Adrenal gland (tissue), 12 donors: Measurements from ENCODE around the gene C16orf90. TPM values are rescaled to one million over a fixed set of nuclear protein-coding genes. Genes with fewer than 3 reads are reported as not detected.
A peak's percentile ranks its signal among the peaks of the same experiment; 100 is the strongest.

Experiments used
- DNase-seq, 7 donors: peaks; one replicate each; pipeline ENCODE4 v3.0.0-alpha.2; 2019 to 2020
- H3K27ac ChIP-seq, 5 donors: fragments of 200-600 bp; sonication (generic) in 4 of 5; 1 replicate in 3 of 5; 2 replicates in 2 of 5; pipeline versions ENCODE4 v1.5.1 to v1.8.0; 2016 to 2020; ENCODE audit warnings: mild to moderate bottlenecking in 1 of 5
- H3K27me3 ChIP-seq: fragments of 200-600 bp; 2 replicates; pipeline ENCODE4 v1.8.0; 2021
- H3K36me3 ChIP-seq, 2 donors: fragments of 200-600 bp; replicated peaks in 1 of 2; 1 replicate in 1 of 2; 2 replicates in 1 of 2; pipeline versions ENCODE4 v1.5.1 to v1.8.0; 2018 to 2022
- H3K4me1 ChIP-seq, 2 donors: fragments of 200-600 bp; replicated peaks in 1 of 2; 1 replicate in 1 of 2; 2 replicates in 1 of 2; pipeline versions ENCODE4 v1.5.1 to v1.8.0; 2018 to 2021
- H3K4me3 ChIP-seq, 4 donors: fragments of 200-600 bp; sonication (generic) in 3 of 4; one replicate each; pipeline ENCODE4 v1.5.1; 2016 to 2018
- H3K9me3 ChIP-seq, 3 donors: fragments of 200-600 bp; sonication (generic) in 1 of 3; replicated peaks in 1 of 3; 1 replicate in 2 of 3; 2 replicates in 1 of 3; pipeline versions ENCODE4 v1.5.1 to v1.8.0; 2016 to 2021
- POLR2A ChIP-seq, 2 donors: fragments of 450-650 bp; IDR thresholded peaks; one replicate each; pipeline ENCODE4 v1.6.1; 2017; ENCODE audit warnings: antibody characterized with exemption in 2 of 2, mild to moderate bottlenecking in 2 of 2, moderate library complexity in 1 of 2
- WGBS, 4 donors: extraction: QIAGEN DNeasy Blood & Tissue Kit in 2 of 4; methylation state at CpG; one replicate each; pipeline versions ENCODE4 v1.1.5 to v1.1.7; 2013 to 2017; 5-methylcytosine and 5-hydroxymethylcytosine counted together
- intact Hi-C, 2 donors: fragments of 100-400 bp; cut with DNase I; formaldehyde crosslinking; loops; one replicate each; pipeline versions ENCODE4 v1.14.1 to v1.15.0; 2022 to 2023
- polyA plus RNA-seq, 3 donors: library from polyadenylated mRNA; stranded (reverse); fragments of 200-250 nt in 2 of 3; fragments of 350-450 nt in 1 of 3; fragmentation: Illumina TruSeq in 1 of 3; extraction: RNeasy Lipid Tissue Mini Kit (QIAGEN cat#74804) in 1 of 3; gene quantifications; one replicate each; pipeline ENCODE4 v1.2.3, GENCODE V29; 2013 to 2014
- total RNA-seq, 9 donors: library from RNA; depleted of rRNA in 4 of 9; stranded (reverse); fragments of >200 nt in 4 of 9; fragments of 120-200 nt in 1 of 9; fragmentation: NEBNext Ultra II Directional in 1 of 9; extraction: Animal tissue kit (Norgen Biotek cat#: 25700) in 1 of 9; gene quantifications; one replicate each; pipeline versions ENCODE4 v1.1.0 to v1.2.4, GENCODE V29; 2013 to 2023
- TF ChIP-seq, protein P1 (sequence below), 6 experiments: fragments of 450-650 bp in 4 of 6; fragments of 200-600 bp in 2 of 6; sonication (generic) in 1 of 6; IDR thresholded peaks; 1 replicate in 5 of 6; 2 replicates in 1 of 6; pipeline versions ENCODE4 v1.5.1 to v1.8.0; 2016 to 2021; ENCODE audit warnings: antibody characterized with exemption in 6 of 6, mild to moderate bottlenecking in 2 of 6, moderate library complexity in 1 of 6
- donor health status: healthy with polysubstance abuse.
- donor health status: Bipolar disorder and iron deficiency.
- donor health status: DM: yes; HTN: yes; CAD: no.
- donor health status: DM: no; HTN: no; CAD: no.
- donor health status: DM: no; HTN: no; CAD: no.
- donor health status: DM: yes; HTN: yes; CAD: no.

The C16orf90 gene
- total and polyA plus RNA-seq, 12 donors: not detected

DNA sequence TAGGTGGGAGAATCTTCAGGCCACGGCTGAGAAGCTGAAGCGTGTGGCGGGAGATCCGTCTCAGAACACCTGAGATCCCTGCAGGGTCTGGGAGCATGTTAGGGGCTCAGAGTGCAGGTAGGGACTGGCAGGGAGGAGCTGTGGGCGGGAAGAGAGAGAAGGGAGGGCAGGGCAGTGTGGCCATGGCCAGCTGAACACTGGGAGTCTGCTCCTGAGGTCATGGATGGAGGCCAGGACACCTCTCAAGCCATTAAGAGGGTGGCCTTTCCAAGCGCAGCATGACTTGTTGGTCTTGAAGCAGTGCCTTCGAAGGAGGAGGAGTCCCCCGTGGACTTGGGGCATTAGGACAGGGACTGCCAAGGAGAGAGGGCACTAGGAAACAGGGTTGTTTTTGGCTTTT lies 28.1 kb downstream of the C16orf90 start:
- Histone ChIP-seq H3K4me3 (no peak overlapping the region), H3K27me3 (no peaks in the 10 kb centered on the region), H3K4me1 (peaks cover 0 to 43% of the 10 kb centered on the region in 2 donors), H3K27ac (no peak overlapping the region), H3K36me3 (peaks cover 0 to 7% of the 10 kb centered on the region in 2 donors), H3K9me3 (no peaks in the 10 kb centered on the region)
- TF ChIP-seq, protein P1, sequence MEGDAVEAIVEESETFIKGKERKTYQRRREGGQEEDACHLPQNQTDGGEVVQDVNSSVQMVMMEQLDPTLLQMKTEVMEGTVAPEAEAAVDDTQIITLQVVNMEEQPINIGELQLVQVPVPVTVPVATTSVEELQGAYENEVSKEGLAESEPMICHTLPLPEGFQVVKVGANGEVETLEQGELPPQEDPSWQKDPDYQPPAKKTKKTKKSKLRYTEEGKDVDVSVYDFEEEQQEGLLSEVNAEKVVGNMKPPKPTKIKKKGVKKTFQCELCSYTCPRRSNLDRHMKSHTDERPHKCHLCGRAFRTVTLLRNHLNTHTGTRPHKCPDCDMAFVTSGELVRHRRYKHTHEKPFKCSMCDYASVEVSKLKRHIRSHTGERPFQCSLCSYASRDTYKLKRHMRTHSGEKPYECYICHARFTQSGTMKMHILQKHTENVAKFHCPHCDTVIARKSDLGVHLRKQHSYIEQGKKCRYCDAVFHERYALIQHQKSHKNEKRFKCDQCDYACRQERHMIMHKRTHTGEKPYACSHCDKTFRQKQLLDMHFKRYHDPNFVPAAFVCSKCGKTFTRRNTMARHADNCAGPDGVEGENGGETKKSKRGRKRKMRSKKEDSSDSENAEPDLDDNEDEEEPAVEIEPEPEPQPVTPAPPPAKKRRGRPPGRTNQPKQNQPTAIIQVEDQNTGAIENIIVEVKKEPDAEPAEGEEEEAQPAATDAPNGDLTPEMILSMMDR (IDR thresholded peaks at IDR 0.05): no peak
- TF ChIP-seq POLR2A (IDR thresholded peaks at IDR 0.05): no peak
- intact Hi-C loops: no loop called here
- WGBS, 4 donors: 88 to 92% (median 91%) methylated on average over 8 of the region's 8 CpGs
- DNase-seq: no peak

DNA sequence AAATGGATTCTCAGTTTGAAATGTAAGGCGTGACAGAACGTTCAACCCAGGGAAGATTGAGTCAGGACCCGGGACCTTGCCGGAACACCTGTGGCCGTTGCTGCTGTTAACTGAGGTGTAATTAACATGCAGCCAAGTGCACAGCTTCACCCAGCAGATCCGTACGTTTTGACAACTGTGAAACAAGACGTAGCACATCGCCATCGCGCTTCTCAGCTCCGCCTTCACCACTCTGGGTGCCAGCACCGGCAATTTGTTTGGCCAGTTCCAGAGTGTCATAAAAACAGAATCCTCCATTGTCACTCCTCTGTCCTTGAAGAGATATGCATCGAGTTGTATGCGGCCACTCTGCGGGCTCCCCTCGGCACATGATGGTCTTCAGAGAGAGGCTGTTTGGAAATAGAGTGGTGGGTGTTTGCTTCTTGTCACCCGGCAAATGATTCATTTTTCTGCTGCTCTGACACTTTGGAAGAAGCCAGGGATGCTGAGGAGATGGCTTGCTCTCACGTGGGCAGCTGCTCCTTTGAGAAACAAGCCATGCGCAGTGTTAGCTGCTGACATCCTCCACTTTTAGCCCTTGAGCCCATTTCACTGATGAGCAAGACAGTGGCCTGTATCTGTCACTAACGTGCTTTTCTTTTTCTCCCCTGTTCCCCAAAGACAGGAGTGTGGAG lies 29.2 kb downstream of the C16orf90 start:
- DNase-seq: no peak
- Histone ChIP-seq H3K27me3 (no peaks in the 10 kb centered on the region), H3K27ac (no peak overlapping the region), H3K36me3 (peaks cover 0 to 7% of the 10 kb centered on the region in 2 donors), H3K4me1 (peaks cover 6 to 54% of the 10 kb centered on the region in 2 donors), H3K4me3 (no peak overlapping the region), H3K9me3 (no peaks in the 10 kb centered on the region)
- WGBS, 4 donors: 76 to 80% (median 79%) methylated on average over 21 of the region's 21 CpGs
- TF ChIP-seq POLR2A (IDR thresholded peaks at IDR 0.05): no peak
- TF ChIP-seq, protein P1 (IDR thresholded peaks at IDR 0.05): no peak
- intact Hi-C loops: no loop called here

DNA sequence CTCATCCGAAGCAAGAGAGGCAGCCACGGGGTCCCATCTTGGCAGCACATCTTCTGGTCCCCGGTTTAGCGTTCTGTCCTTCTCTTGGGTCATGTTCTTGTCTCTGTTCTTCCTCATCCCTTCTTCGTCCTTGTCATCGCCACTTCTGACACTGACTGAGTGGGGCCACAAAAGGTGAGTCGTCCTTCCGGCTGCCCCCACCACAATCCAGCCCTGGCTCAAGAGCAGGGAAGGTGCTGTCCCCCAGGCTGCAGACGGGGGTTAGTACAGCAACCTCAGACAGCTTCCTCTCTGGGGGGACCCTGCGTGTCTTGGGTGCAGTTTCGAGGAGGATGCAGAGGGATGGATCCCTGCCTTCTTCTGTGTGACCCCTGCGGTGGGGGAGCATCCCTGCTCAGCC lies 30.0 kb downstream of the C16orf90 start:
- Histone ChIP-seq H3K4me1 (peaks cover 12 to 62% of the 10 kb centered on the region in 2 donors), H3K27me3 (no peaks in the 10 kb centered on the region), H3K36me3 (peaks cover 0 to 7% of the 10 kb centered on the region in 2 donors), H3K4me3 (no peak overlapping the region), H3K27ac (no peak overlapping the region), H3K9me3 (no peaks in the 10 kb centered on the region)
- WGBS, 4 donors: 85 to 93% (median 88%) methylated on average over 9 to 12 of the region's 12 CpGs
- intact Hi-C loops: no loop called here
- TF ChIP-seq, protein P1 (IDR thresholded peaks at IDR 0.05): no peak
- TF ChIP-seq POLR2A (IDR thresholded peaks at IDR 0.05): no peak
- DNase-seq: no peak

DNA sequence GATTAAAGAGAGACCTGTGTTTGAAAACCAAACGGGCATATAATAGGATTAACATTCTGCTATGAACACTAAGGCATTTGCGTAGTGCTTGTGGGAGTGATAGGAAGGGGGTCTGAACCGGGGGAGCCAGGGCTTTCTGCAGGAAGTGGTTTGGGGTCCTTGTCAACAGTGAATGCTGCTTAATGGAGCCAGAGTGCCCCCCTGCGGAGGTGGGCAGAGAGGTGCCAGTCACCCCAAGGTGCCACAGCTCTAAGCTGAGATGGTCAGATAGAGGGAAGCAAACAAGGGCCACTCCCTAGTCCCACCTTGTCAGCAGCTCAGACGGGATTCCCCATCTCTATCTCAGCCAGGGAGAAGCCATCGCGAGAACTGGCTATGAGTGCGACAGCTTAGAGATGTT lies 34.1 kb downstream of the C16orf90 start:
- TF ChIP-seq POLR2A (IDR thresholded peaks at IDR 0.05): no peak
- TF ChIP-seq, protein P1 (IDR thresholded peaks at IDR 0.05): no peak
- WGBS, 4 donors: 60 to 73% (median 66%) methylated on average over 8 of the region's 8 CpGs
- Histone ChIP-seq H3K4me1 (peaks cover 30 to 69% of the 10 kb centered on the region in 2 donors), H3K9me3 (no peaks in the 10 kb centered on the region), H3K36me3 (peaks cover 0 to 3% of the 10 kb centered on the region in 2 donors), H3K27me3 (no peaks in the 10 kb centered on the region), H3K4me3 (no peak overlapping the region), H3K27ac (peak overlapping the region in 2 of 5 donors; percentile 30 to 97)
- no peak for DNase-seq
- intact Hi-C loops: no loop called here
